HS-27A (cell line): ENCODE measurements around the gene IFFO2.

Experiments used
- DNase-seq: peaks from one replicate; pipeline ENCODE4 v3.0.0-alpha.2; 2012; ENCODE audit warnings: low read depth, missing footprints

Gene IFFO2

GRCh38 chr1:18950401-18951026, 6.0 kb downstream of the IFFO2 start:
- no peak for DNase-seq

- DNase-seq, result no peak
Measured at GRCh38 chr1:18949686-18950400, 6.6 kb downstream of the IFFO2 start.

DNA sequence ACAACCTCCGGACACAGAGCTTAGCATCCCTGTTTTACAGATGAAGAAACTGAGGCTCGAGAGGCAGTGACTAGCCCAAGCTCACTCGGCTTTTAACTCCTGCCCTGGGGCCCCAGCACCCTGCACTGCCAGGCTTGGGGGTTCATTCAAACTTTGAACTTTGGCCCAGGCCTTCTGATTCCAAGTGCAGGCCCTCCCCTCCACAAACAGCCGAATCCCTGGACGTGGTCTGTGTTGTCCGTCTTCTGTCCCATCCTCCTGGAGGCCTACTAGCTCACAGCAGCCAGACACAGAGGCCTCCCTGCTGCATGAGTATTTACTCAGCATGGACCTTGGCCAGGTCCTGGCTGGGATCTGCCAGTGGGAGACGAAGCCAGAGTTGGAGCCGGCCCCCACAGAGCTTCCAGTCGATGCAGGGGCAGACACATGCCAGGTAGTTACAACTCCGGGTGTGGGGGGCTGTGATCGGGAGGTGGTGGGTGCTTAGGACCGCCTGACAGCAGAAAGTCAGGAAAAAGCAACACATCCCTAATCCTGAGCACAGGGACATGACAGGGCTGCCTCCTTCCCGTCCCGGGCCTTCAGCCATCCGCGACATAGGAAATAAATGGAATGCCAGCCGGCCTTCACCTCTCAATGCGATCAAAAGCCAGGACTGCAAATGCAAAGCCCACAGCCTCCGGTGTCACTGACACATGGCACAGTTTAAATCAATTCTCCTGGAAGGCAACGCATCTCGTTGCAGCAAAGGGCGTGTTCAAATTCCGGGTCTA, 7.4 kb downstream of the IFFO2 start:
- no peak for DNase-seq

DNA sequence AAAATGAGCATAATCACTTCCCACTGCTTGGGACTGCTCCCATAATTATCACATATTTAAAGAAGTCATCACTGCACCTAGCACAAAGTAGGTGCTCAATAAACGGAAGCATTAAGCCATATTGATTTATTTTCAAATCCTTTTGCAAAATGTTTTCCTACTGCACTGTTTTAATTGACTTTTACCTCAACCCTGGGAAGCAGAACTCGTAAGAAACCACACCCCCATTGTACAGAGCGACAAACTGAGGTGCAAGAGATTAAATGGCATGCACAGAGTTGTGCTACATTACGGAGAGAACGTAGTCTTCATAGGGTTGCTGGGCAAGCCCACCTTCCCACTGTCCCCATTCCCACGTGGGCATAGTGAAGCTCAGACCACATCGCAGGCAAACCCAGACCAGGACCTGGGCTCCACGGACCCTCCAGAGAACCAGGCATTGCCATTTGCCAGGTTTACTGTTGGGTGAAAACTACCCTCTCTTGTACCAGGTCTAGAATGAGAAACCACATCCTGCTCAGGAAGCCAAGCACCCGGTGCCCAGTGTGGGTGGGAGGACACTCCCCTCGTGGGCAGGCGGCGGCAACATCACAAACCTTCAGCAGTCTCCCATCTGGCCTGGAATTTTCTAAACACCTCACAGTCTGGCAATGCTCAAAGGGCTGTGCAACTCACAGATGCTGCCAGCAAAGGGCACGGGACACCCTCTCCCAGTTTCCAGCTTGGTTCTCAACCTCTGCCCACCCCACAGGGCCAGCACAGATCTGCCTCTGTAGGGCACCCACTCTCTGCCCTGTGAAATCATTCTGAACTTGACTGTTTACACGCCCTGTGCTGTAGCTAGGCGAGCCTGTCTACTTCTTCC, 8.2 kb downstream of the IFFO2 start:
- no peak for DNase-seq

- no peak for DNase-seq
Measured at GRCh38 chr1:18947570-18947969, 8.9 kb downstream of the IFFO2 start.

GRCh38 chr1:18946550-18947381, 9.7 kb downstream of the IFFO2 start:
- DNase-seq, result no peak

- DNase-seq, result no peak
Measured at GRCh38 chr1:18945401-18945849, 11.1 kb downstream of the IFFO2 start.

GRCh38 chr1:18944810-18945209, 11.7 kb downstream of the IFFO2 start:
- DNase-seq, result no peak

DNA sequence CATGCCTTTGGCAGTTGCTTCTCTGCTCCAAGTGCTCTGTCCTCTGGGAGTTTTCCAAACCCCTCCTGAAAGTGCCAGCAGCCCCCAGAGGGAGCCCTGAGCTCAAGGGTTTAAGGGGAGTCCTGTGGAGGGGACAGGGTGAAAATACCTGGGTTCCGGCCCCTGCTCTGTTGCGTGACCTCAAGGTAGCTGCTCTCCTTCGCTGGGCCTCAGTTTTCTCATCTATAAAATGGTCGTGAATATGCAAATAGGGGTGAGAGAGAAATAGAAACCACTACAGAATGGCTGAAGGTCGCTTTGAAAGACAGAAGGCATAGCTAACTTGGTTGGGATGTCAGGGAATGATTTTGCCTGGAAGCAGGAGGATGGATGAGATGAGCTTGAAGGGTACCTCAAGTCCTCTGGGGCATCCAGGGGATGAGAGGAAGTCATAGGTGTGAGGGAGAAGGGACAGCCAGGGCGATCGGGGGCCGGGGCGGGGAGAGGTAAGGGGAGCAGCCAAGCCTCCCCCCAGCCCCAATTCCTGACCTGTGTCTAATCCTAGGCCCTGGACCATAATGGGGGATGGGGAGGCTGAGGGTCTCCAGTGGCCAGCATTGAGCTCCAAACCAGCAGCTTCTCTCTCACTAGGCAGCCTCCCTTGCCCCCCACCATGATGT, 12.4 kb downstream of the IFFO2 start:
- no peak for DNase-seq

GRCh38 chr1:18943162-18943561, 13.3 kb downstream of the IFFO2 start:
- DNase-seq, result no peak

- DNase-seq, result no peak
Measured at GRCh38 chr1:18942340-18942739, 14.1 kb downstream of the IFFO2 start.

- DNase-seq, result no peak
Measured at GRCh38 chr1:18941221-18942141, 15.0 kb downstream of the IFFO2 start.

DNA sequence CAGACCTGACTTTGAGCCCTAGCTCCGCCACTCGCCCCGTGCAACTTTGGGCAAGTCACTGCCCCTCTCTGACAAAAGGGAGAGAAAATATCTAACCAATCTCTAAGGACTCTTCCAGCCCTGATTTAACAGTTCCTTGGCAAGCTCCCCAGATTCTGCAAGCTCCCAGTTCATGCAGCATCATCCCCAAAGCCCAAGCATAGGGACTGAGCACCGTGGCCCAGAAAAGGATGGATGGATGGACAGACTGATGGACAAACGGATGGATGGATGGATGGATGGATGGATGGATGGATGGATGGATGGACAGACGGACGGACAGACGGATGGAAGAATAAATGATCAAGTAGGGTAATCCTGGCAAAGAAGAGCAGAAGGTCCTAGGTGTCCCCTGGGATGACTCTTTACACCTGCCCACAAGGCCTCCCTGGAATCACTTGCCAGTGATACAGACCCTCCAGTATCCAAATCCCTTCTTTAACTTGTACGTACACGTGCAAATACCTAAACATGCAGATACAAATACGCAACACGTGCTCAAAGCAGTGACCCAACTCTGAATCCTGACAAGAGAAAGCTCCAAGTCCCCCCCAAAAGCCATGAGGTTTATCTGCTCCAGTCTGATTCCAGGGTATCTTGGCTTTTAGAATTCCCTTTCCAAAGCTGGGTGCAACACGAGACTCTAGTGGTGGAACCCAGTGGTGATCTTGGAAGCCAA, 16.0 kb downstream of the IFFO2 start:
- DNase-seq, result no peak

DNA sequence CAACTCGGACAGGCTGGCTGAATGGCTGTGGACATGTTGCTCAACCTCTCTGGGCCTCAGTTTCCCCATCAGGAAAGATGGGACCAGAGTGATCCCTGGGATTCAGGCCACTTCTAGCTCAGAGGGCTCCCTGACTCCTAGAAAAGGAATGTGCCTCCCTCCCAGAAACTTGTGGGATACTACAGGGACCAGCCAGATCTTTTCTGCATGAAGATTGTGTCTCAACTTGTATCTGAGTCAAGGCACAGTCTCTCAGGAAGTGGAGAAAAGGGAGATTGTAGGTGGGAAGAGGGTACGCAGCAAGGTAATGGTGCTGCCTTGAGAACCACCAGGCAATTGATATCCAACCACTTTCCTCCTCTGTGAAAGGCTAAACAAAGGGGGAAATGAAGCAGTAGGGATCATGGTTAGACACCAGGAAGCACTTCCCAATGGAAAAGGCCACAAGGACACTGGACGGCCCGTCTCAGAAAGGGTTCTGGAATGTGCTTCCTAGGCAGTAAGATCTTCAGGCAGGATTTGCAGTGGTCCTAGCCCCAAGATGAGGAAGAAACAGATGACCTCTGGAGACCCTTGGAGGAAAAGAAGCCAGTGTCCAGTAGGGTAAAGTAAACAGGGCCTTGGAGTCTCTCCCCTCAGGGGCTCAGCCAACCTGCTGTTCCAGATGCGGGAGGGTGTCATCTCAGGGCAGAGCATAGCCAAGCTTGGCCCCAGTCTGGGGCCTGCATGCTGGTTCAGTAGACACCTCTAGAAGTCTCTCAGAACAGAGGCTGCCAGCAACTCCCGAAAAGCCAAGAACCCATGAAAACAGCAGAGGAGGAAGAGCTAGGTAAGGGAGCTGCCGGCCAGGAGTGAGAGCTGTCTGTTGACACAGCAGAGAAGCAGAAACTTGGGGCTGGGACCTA, 16.8 kb downstream of the IFFO2 start:
- DNase-seq, result no peak

DNA sequence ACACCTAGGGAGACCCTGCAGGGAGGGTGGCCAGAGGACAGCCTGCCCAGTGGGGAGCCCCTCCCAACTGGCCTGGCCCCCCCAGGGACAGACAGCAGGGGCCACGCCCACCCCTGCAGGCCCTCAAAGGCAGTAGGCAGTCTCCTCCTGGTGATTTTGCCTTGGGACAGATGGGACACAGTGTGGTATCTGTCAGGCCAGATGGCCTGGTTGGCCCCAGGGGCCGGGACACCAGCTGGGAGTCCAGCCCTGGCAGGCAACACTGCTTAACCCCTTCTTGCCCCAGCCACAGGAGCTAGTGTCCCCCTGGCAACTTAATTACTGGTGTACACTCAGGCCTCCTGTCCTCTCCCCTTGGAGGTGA, 17.8 kb downstream of the IFFO2 start:
- DNase-seq, result no peak

DNA sequence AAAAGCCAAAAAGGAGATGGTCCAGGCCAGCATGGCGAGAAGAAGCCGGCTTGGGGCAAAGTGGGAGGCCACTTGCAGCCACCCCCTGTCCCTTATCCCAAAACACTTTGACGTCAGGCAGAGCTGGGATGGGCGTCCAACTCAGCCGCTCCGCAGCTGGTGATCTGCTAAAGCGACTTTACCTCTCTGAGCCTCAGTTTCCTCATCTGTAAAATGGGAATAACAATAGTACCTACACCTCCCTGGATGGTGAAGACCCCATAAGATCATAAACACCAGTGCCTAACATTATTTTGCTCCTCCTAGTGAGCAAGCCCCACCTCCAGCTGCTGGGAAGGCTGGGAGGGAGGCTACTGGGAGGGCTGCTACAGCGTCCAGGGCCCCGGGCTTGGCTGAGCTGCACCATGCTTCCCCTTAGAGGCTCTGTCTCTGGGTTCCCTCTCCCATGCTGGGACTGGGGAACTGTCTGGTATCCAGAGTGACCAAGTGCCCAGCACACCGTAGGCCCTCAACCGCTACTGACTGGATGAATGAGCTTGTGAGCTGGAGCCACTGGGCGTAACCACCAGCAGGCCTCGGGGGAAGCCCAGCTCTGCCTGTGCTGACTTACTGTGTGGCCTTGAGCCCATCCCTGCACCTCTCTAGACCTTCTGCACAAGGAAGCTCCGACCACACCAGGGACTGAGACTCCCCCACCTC, 18.3 kb downstream of the IFFO2 start:
- DNase-seq, result no peak

DNA sequence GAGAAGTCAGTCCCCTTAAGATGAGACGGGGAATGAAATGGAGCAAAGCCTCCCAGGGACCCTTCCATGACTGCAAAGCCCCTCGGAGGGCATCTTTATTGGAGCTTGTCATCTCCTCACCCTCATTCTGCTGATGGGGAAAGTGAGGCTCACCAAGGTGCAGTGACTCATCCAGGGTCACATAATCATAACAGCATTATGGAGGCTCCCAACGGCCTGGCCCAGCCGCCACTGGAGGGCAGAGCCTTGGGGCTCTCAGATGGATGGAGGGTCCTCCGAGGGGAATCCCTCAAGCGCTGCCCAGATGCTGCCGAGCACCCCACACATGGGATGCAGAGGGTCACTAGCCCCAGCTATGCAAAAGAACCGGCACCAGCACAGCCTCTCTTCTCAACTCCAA, 18.9 kb downstream of the IFFO2 start:
- no peak for DNase-seq
